HL-60 (cell line): Measurements from ENCODE around the gene RNF224.

Source experiments
- DNase-seq, 2 experiments: peaks; one replicate each; pipeline ENCODE4 v3.0.0-alpha.2; 2010 to 2020; ENCODE audit warnings: low read depth in 1 of 2, low spot score in 1 of 2
- H3K27ac ChIP-seq: fragments of 250-450 bp; sonication (Bioruptor Pico); replicated peaks from 2 replicates; pipeline ENCODE4 v1.5.1; 2020; ENCODE audit warnings: mild to moderate bottlenecking, moderate library complexity
- H3K27me3 ChIP-seq: fragments of 250-450 bp; sonication (Bioruptor Pico); 2 replicates; pipeline ENCODE4 v1.5.1; 2021; ENCODE audit warnings: mild to moderate bottlenecking, moderate library complexity; ENCODE audit not compliant: insufficient read depth, poor library complexity, severe bottlenecking
- H3K4me3 ChIP-seq: replicated peaks from 2 replicates; pipeline ENCODE4 v1.5.1; 2011; ENCODE audit warnings: mild to moderate bottlenecking, control low read depth, low read length; ENCODE audit not compliant: insufficient read depth
- CTCF ChIP-seq: IDR thresholded peaks from one replicate; pipeline ENCODE4 v1.5.1; 2011; ENCODE audit warnings: low read length, control low read depth, inconsistent platforms; ENCODE audit not compliant: insufficient read depth
- GABPA ChIP-seq: IDR thresholded peaks from 2 replicates; pipeline ENCODE4 v1.6.1; 2012; ENCODE audit warnings: low read depth
- POLR2AphosphoS5 ChIP-seq: IDR thresholded peaks from 2 replicates; pipeline ENCODE4 v1.6.1; 2012; ENCODE audit warnings: low read depth
- REST ChIP-seq: IDR thresholded peaks from 2 replicates; pipeline ENCODE4 v1.6.1; 2012; ENCODE audit warnings: low read depth; ENCODE audit not compliant: insufficient replicate concordance
- SPI1 ChIP-seq: IDR thresholded peaks from 2 replicates; pipeline ENCODE4 v1.6.1; 2012; ENCODE audit warnings: low read depth, mild to moderate bottlenecking, borderline replicate concordance

Gene RNF224

GRCh38 chr9:137272241-137273094 is 45.2 kb downstream of the RNF224 start:
- Histone ChIP-seq H3K4me3 (no peak overlapping the region), H3K27ac (peak overlapping the region; percentile 73; the same call in 1 of the 2 replicates), H3K27me3 (no peaks in the 10 kb centered on the region)
- no peak for DNase-seq
- TF ChIP-seq GABPA: no peak
- no peak for TF ChIP-seq POLR2AphosphoS5
- no peak for TF ChIP-seq REST
- TF ChIP-seq CTCF: no peak
- TF ChIP-seq SPI1: no peak

- Histone ChIP-seq H3K27ac (no peak overlapping the region), H3K4me3 (no peak overlapping the region)
These were observed 45.8 kb downstream of the RNF224 start for GRCh38 chr9:137273095-137273490.

More at GRCh38 chr9:137273095-137273490, 45.8 kb downstream of the RNF224 start:
- no peaks in the 10 kb centered on the region for H3K27me3 ChIP-seq
- TF ChIP-seq REST: no peak
- TF ChIP-seq CTCF: no peak
- no peak for TF ChIP-seq GABPA
- no peak for TF ChIP-seq SPI1
- TF ChIP-seq POLR2AphosphoS5: no peak
- no peak for DNase-seq
